Right ventricle myocardium superior (tissue), 1 donor: Measurements from ENCODE around the gene CDON. TPM values are rescaled to one million over a fixed set of nuclear protein-coding genes. Genes with fewer than 3 reads are reported as not detected.
A peak's percentile ranks its signal among the peaks of the same experiment; 100 is the strongest.

Experiments used
- ATAC-seq: fragments of 200-7000 bp; cut with Tn5 transposase; one replicate; pipeline ENCODE4 v1.9.1; 2020; ENCODE audit warnings: mild to moderate bottlenecking; ENCODE audit not compliant: poor library complexity
- DNase-seq: peaks from one replicate; pipeline ENCODE4 v3.0.0-alpha.2; 2020
- intact Hi-C: fragments of 100-400 bp; cut with DNase I; formaldehyde crosslinking; loops from one replicate; pipeline ENCODE4 v1.11.2; 2022
- total RNA-seq: library from RNA; stranded (reverse); fragmentation: NEBNext Ultra II Directional; extraction: Animal tissue kit (Norgen Biotek cat#: 25700); gene quantifications from one replicate; pipeline ENCODE4 v1.2.1, GENCODE V29; 2021
- donor health status: DM: no; HTN: yes; CAD: no; lungs with severe emphysema.

The CDON gene
- total RNA-seq, 1 donor from 2014 or later: 12.3 TPM

GRCh38 chr11:126084608-126084912 is 21.9 kb upstream of the CDON start:
- DNase-seq (no peak), ATAC-seq (peak; percentile 19)
- intact Hi-C loops: no loop called here

- no peak for ATAC-seq
- intact Hi-C loops: no loop called here
- DNase-seq: no peak
These were observed 21.4 kb upstream of the CDON start for GRCh38 chr11:126083829-126084607.

GRCh38 chr11:126082251-126083109 is 19.8 kb upstream of the CDON start:
- ATAC-seq: no peak
- intact Hi-C loops: no loop called here
- DNase-seq: no peak

- intact Hi-C loops: no loop called here
- ATAC-seq: no peak
- no peak for DNase-seq
These were observed 19.2 kb upstream of the CDON start for GRCh38 chr11:126081915-126082250.

- ATAC-seq: peak; percentile 57
- intact Hi-C loops: no loop called here
- DNase-seq: no peak
These were observed 17.7 kb upstream of the CDON start for GRCh38 chr11:126080161-126080941.

- ATAC-seq: peak; percentile 35
- DNase-seq: no peak
- intact Hi-C loops: loop anchor here (10.0 kb wide), 1 partner anchor 115 kb away; no protein-coding TSS in a partner anchor
These were observed 17.0 kb upstream of the CDON start for GRCh38 chr11:126079621-126080124.

GRCh38 chr11:126076641-126077040 is 14.0 kb upstream of the CDON start:
- ATAC-seq: no peak
- intact Hi-C loops: loop anchor here (10.0 kb wide), 1 partner anchor 118 kb away; no protein-coding TSS in a partner anchor
- DNase-seq: no peak

- ATAC-seq (no peak), DNase-seq (no peak)
- intact Hi-C loops: loop anchor here (10.0 kb wide), 1 partner anchor 122 kb away; no protein-coding TSS in a partner anchor
These were observed 10.3 kb upstream of the CDON start for GRCh38 chr11:126072801-126073594.

- ATAC-seq (no peak), DNase-seq (no peak)
- intact Hi-C loops: loop anchor here (10.0 kb wide), 1 partner anchor 123 kb away; no protein-coding TSS in a partner anchor
These were observed 9.6 kb upstream of the CDON start for GRCh38 chr11:126072141-126072741.

- intact Hi-C loops: no loop called here
- ATAC-seq: no peak
These were observed 814 bp upstream of the CDON start for GRCh38 chr11:126063507-126063852.

GRCh38 chr11:126061707-126062678 is 673 bp downstream of the CDON start:
- intact Hi-C loops: no loop called here
- ATAC-seq: no peak
- no peak for DNase-seq

More at GRCh38 chr11:126063507-126063852, 814 bp upstream of the CDON start:
- no peak for DNase-seq

GRCh38 chr11:126060757-126061171 is 1.9 kb downstream of the CDON start:
- ATAC-seq: no peak
- intact Hi-C loops: no loop called here
- DNase-seq: no peak

- ATAC-seq (no peak), DNase-seq (no peak)
- intact Hi-C loops: no loop called here
These were observed 3.4 kb downstream of the CDON start for GRCh38 chr11:126059238-126059781.

GRCh38 chr11:126058105-126058874 is 4.4 kb downstream of the CDON start:
- intact Hi-C loops: no loop called here
- no peak for ATAC-seq
- no peak for DNase-seq

- intact Hi-C loops: no loop called here
- DNase-seq (no peak), ATAC-seq (no peak)
These were observed 7.8 kb downstream of the CDON start for GRCh38 chr11:126054882-126055281.

GRCh38 chr11:126054408-126054807 is 8.3 kb downstream of the CDON start:
- ATAC-seq: no peak
- DNase-seq: no peak
- intact Hi-C loops: no loop called here
